Spinal cord (tissue), 10 donors: ENCODE measurements around the gene APOA1. TPM values are rescaled to one million over a fixed set of nuclear protein-coding genes. Genes with fewer than 3 reads are reported as not detected.

Experiments used
- DNase-seq, 6 donors: peaks; one replicate each; pipeline versions ENCODE4 v3.0.0 to v3.0.0-alpha.2; 2013 to 2015; ENCODE audit warnings: low spot score in 6 of 6, low read depth in 4 of 6
- H3K27ac ChIP-seq: one replicate; pipeline ENCODE4 v1.5.1; 2013; ENCODE audit warnings: low read depth, low read length, control low read depth
- H3K27me3 ChIP-seq: one replicate; pipeline ENCODE4 v1.6.1; 2013; ENCODE audit warnings: low read length; ENCODE audit not compliant: control insufficient read depth, insufficient read depth
- H3K36me3 ChIP-seq: one replicate; pipeline ENCODE4 v1.6.1; 2013; ENCODE audit warnings: low read length; ENCODE audit not compliant: control insufficient read depth, insufficient read depth
- H3K4me1 ChIP-seq: one replicate; pipeline ENCODE4 v1.6.1; 2013; ENCODE audit warnings: low read length; ENCODE audit not compliant: control insufficient read depth, insufficient read depth
- H3K4me3 ChIP-seq: one replicate; pipeline ENCODE4 v1.5.1; 2013; ENCODE audit warnings: low read depth, low read length, control low read depth
- H3K9me3 ChIP-seq: one replicate; pipeline ENCODE4 v1.6.1; 2013; ENCODE audit warnings: low read length; ENCODE audit not compliant: control insufficient read depth, insufficient read depth
- WGBS: methylation state at CpG from one replicate; pipeline ENCODE4 v1.1.5; 2013; ENCODE audit warnings: missing lambda C conversion rate; ENCODE audit not compliant: insufficient coverage; 5-methylcytosine and 5-hydroxymethylcytosine counted together
- polyA plus RNA-seq, 2 donors: library from polyadenylated mRNA; unstranded; fragments of 120-200 nt; gene quantifications; one replicate each; pipeline ENCODE4 v1.2.1, GENCODE V29; 2013; ENCODE audit not compliant: insufficient read length in 2 of 2
- total RNA-seq, 2 donors: library from RNA; depleted of rRNA in 1 of 2; stranded (reverse); fragments of 120-200 nt in 1 of 2; fragments of >200 nt in 1 of 2; gene quantifications; one replicate each; pipeline versions ENCODE4 v1.2.3 to v1.2.4, GENCODE V29; 2013 to 2014
- donor health status: healthy.

APOA1 gene
- total and polyA plus RNA-seq, 4 donors, result 2.5 to 9.1 (median 4.7) TPM

DNA sequence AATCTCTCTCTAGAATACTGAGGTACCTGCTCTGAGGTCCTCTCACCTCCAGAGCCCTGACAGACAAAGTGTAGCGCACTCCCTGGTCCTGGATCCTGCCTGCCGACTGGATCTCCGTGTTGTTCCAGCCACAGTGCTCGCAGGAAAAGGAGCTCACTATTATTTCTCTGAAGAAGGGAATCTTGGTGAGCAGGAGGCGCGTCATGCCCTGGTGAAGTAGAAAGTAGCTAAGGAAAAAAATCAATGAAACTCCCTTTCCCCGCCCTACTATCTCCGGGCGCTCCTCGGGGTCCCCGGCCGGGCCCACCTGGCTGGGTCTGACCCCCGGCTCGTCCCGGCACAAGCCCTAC is 50.0 kb downstream of the APOA1 start:
- no peaks in the 10 kb centered on the region for H3K27me3 ChIP-seq
- H3K36me3 ChIP-seq, result peaks cover 29% of the 10 kb centered on the region
- no peak for DNase-seq
- no peak overlapping the region for H3K27ac ChIP-seq
- H3K4me3 ChIP-seq, result peak overlapping the region; percentile 86
- H3K4me1 ChIP-seq, result peaks cover 28% of the 10 kb centered on the region
- no peaks in the 10 kb centered on the region for H3K9me3 ChIP-seq
- WGBS, result 0% methylated on average over 13 of the region's 15 CpGs

DNA sequence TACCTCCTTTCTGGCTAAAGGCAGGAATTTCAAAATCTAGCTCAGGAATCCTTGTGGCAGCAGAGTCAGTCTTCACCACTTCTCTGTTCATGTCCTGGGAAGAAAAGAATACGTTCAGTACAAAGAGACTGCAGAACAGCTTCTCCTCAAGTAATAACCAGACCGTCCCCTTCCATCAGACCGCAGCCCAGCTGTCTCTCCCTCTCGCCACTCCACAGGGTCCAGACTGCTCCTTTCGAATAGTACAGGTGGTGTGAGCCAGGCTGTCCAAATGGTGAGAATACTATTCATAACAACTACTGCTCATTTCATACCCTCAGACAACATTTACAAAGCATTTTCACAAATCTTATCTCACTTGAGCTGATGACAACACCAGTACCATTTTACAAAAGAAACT is 50.5 kb downstream of the APOA1 start:
- no peaks in the 10 kb centered on the region for H3K9me3 ChIP-seq
- H3K4me1 ChIP-seq, result peaks cover 28% of the 10 kb centered on the region
- H3K27ac ChIP-seq, result no peak overlapping the region
- WGBS, result no CpG with 5 or more reads among the region's 5 CpGs
- peaks cover 32% of the 10 kb centered on the region for H3K36me3 ChIP-seq
- no peak for DNase-seq
- H3K4me3 ChIP-seq, result peak overlapping the region; percentile 86
- no peaks in the 10 kb centered on the region for H3K27me3 ChIP-seq

DNA sequence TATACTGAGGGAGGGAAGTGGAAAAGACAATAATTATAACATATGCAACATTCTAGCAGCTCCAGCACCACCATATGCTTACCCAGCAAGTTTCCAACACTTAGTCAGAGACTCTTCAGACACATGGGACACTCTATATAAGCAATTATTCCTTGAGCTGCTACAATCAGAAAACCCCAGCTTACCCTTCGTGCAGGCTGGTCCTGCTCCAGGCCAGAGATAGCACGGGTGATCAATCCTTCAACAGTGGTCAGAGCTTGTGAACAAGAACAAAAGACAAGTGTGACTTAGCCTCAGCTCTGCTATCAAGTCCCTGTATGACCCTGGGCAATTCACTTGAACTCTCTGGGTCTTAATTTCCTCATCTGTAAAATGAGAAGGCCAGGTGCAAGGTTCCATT is 51.1 kb downstream of the APOA1 start:
- Histone ChIP-seq H3K27ac (no peak overlapping the region), H3K9me3 (no peaks in the 10 kb centered on the region), H3K36me3 (peaks cover 37% of the 10 kb centered on the region), H3K4me1 (peaks cover 23% of the 10 kb centered on the region), H3K4me3 (no peak overlapping the region), H3K27me3 (no peaks in the 10 kb centered on the region)
- 79% methylated on average over 2 of the region's 2 CpGs for WGBS
- no peak for DNase-seq

Other genes starting within 250 kb of the APOA1 start
- gene BUD13, start 64.6 kb downstream of the APOA1 start, total RNA-seq, result 10 to 100 TPM; 11.1 to 22.3 TPM
- gene BUD13, start 64.6 kb downstream of the APOA1 start, polyA plus RNA-seq, result 10 to 100 TPM; 16.8 to 17.3 TPM
- 10 to 100 TPM; 23.3 to 34.3 TPM for gene ZPR1, start 49.6 kb downstream of the APOA1 start, total RNA-seq
- 10 to 100 TPM; 41.4 to 50.0 TPM for gene ZPR1, start 49.6 kb downstream of the APOA1 start, polyA plus RNA-seq
- not detected for gene APOA5, start 45.7 kb downstream of the APOA1 start, total RNA-seq
- not detected for gene APOA5, start 45.7 kb downstream of the APOA1 start, polyA plus RNA-seq
- not detected for gene APOA4, start 14.3 kb downstream of the APOA1 start, total RNA-seq
- gene APOA4, start 14.3 kb downstream of the APOA1 start, polyA plus RNA-seq, result not detected
- gene APOC3, start 7.7 kb downstream of the APOA1 start, total RNA-seq, result 1 to 10 TPM in 1 of 2 donors, not detected in 1; 1.4 TPM
- not detected for gene APOC3, start 7.7 kb downstream of the APOA1 start, polyA plus RNA-seq